HepG2 (cell line): ENCODE results near the gene TTLL8. TPM values are rescaled to one million over a fixed set of nuclear protein-coding genes. Genes with fewer than 3 reads are reported as not detected.

Experiments
- ADNP ChIP-seq: sonication (generic); formaldehyde crosslinking; IDR thresholded peaks from 2 replicates; pipeline ENCODE4 v1.4.0; 2020; ENCODE audit warnings: missing genetic modification reagents
- ARID2 ChIP-seq: sonication (generic); formaldehyde crosslinking; IDR thresholded peaks from 2 replicates; pipeline ENCODE4 v1.8.1; 2022; ENCODE audit warnings: mild to moderate bottlenecking, missing genetic modification reagents, borderline replicate concordance
- DR1 ChIP-seq: sonication (generic); formaldehyde crosslinking; IDR thresholded peaks from 2 replicates; pipeline ENCODE4 v1.8.0; 2021; ENCODE audit warnings: mild to moderate bottlenecking, missing genetic modification reagents, inconsistent platforms
- NFIC ChIP-seq: IDR thresholded peaks from 2 replicates; pipeline ENCODE4 v1.6.1; 2012; ENCODE audit warnings: mild to moderate bottlenecking, low read length, inconsistent platforms
- NR3C1 ChIP-seq: sonication (generic); formaldehyde crosslinking; IDR thresholded peaks from 2 replicates; pipeline ENCODE4 v1.4.0; 2020; ENCODE audit warnings: missing genetic modification reagents
- PTBP1 ChIP-seq: fragments of 200-400 bp; formaldehyde crosslinking; IDR thresholded peaks from 2 replicates; pipeline ENCODE4 v1.6.1; 2018; ENCODE audit warnings: low read length, low read depth; ENCODE audit not compliant: poor library complexity, severe bottlenecking
- RAD21 ChIP-seq: fragments of 450-650 bp; formaldehyde crosslinking; IDR thresholded peaks from 2 replicates; pipeline ENCODE4 v1.5.0; 2020; ENCODE audit warnings: mild to moderate bottlenecking
- SP140L ChIP-seq: sonication (generic); formaldehyde crosslinking; IDR thresholded peaks from 2 replicates; pipeline ENCODE4 v1.4.0; 2020; ENCODE audit warnings: missing genetic modification reagents, borderline replicate concordance
- SSRP1 ChIP-seq: IDR thresholded peaks from 2 replicates; pipeline ENCODE4 v1.6.1; 2016; ENCODE audit warnings: control low read depth
- TGIF2 ChIP-seq: IDR thresholded peaks from 2 replicates; pipeline ENCODE4 v1.6.1; 2016; ENCODE audit warnings: control low read depth, missing compliant biosample characterization
- ZBTB7B ChIP-seq: sonication (generic); formaldehyde crosslinking; IDR thresholded peaks from 2 replicates; pipeline ENCODE4 v1.4.0; 2020; ENCODE audit warnings: missing genetic modification reagents
- ZFP36 ChIP-seq: fragments of 150-350 bp; IDR thresholded peaks from 2 replicates; pipeline ENCODE4 v1.6.1; 2018; ENCODE audit warnings: borderline replicate concordance, low read length, low read depth; ENCODE audit not compliant: partially characterized antibody
- ZNF251 ChIP-seq: sonication (generic); formaldehyde crosslinking; IDR thresholded peaks from 2 replicates; pipeline ENCODE4 v1.9.0; 2021; ENCODE audit warnings: mild to moderate bottlenecking, missing genetic modification reagents
- ZNF501 ChIP-seq: sonication (generic); formaldehyde crosslinking; IDR thresholded peaks from 2 replicates; pipeline ENCODE4 v1.5.1; 2020; ENCODE audit warnings: mild to moderate bottlenecking, moderate library complexity, missing genetic modification reagents
- ZNF564 ChIP-seq: sonication (generic); formaldehyde crosslinking; IDR thresholded peaks from 2 replicates; pipeline ENCODE4 v1.8.1; 2023; ENCODE audit warnings: mild to moderate bottlenecking, missing genetic modification reagents
- ZNF772 ChIP-seq: sonication (generic); formaldehyde crosslinking; IDR thresholded peaks from 2 replicates; pipeline ENCODE4 v1.5.0; 2020; ENCODE audit warnings: mild to moderate bottlenecking, missing genetic modification reagents
- ZSCAN20 ChIP-seq: sonication (generic); formaldehyde crosslinking; IDR thresholded peaks from 2 replicates; pipeline ENCODE4 v1.4.0; 2020; ENCODE audit warnings: missing genetic modification reagents, mild to moderate bottlenecking, borderline replicate concordance
- ZSCAN22 ChIP-seq: sonication (generic); formaldehyde crosslinking; IDR thresholded peaks from 2 replicates; pipeline ENCODE4 v1.4.0; 2020; ENCODE audit warnings: mild to moderate bottlenecking, missing genetic modification reagents
- ZSCAN9 ChIP-seq: IDR thresholded peaks from 2 replicates; pipeline ENCODE4 v1.6.1; 2016; ENCODE audit warnings: borderline replicate concordance
- polyA plus RNA-seq, 8 experiments: library from polyadenylated mRNA; depleted of rRNA in 3 of 8; stranded (reverse) in 7 of 8; unstranded in 1 of 8; fragments of >200 nt; fragmentation: Illumina TruSeq in 4 of 8; extraction: Trizol in 4 of 8; gene quantifications; 2 replicates each; pipeline versions ENCODE4 v1.2.1 to v1.2.3, GENCODE V29; 2011 to 2016; ENCODE audit warnings: low read depth in 4 of 8, missing spikeins in 1 of 8, mixed read lengths in 1 of 8; ENCODE audit not compliant: insufficient read depth in 1 of 8
- total RNA-seq, 5 experiments: library from RNA; depleted of rRNA; stranded (reverse); fragments of >200 nt; fragmentation: Illumina TruSeq; extraction: Trizol; gene quantifications; 2 replicates each; pipeline ENCODE4 v1.2.3, GENCODE V29; 2016; ENCODE audit warnings: low read depth in 1 of 5
- TF ChIP-seq, protein P1 (sequence below): IDR thresholded peaks from 2 replicates; pipeline ENCODE4 v1.6.1; 2016; ENCODE audit warnings: missing compliant biosample characterization, missing genetic modification reagents, borderline replicate concordance
- TF ChIP-seq, protein P2 (sequence below): IDR thresholded peaks from 2 replicates; pipeline ENCODE4 v1.6.1; 2016
- TF ChIP-seq, protein P3 (sequence below): sonication (generic); formaldehyde crosslinking; IDR thresholded peaks from 2 replicates; pipeline ENCODE4 v1.5.1; 2020; ENCODE audit warnings: missing genetic modification reagents, mild to moderate bottlenecking, borderline replicate concordance
- TF ChIP-seq, protein P4 (sequence below): sonication (generic); formaldehyde crosslinking; IDR thresholded peaks from 2 replicates; pipeline ENCODE4 v1.4.0; 2020; ENCODE audit warnings: missing genetic modification reagents; ENCODE audit errors: not compliant biosample characterization
- TF ChIP-seq, protein P5 (sequence below): sonication (generic); formaldehyde crosslinking; conservative IDR thresholded peaks from 2 replicates; pipeline ENCODE4 v1.4.0; 2020; ENCODE audit warnings: missing genetic modification reagents
- TF ChIP-seq, protein P6 (sequence below): sonication (generic); formaldehyde crosslinking; IDR thresholded peaks from 2 replicates; pipeline ENCODE4 v1.5.0; 2020; ENCODE audit warnings: mild to moderate bottlenecking, low read depth, missing genetic modification reagents, borderline replicate concordance

Gene TTLL8
- total and polyA plus RNA-seq, 2 of the 13 experiments (the other 11 are each of a cell fraction or from before 2014, with no cell fraction given) = not detected

DNA sequence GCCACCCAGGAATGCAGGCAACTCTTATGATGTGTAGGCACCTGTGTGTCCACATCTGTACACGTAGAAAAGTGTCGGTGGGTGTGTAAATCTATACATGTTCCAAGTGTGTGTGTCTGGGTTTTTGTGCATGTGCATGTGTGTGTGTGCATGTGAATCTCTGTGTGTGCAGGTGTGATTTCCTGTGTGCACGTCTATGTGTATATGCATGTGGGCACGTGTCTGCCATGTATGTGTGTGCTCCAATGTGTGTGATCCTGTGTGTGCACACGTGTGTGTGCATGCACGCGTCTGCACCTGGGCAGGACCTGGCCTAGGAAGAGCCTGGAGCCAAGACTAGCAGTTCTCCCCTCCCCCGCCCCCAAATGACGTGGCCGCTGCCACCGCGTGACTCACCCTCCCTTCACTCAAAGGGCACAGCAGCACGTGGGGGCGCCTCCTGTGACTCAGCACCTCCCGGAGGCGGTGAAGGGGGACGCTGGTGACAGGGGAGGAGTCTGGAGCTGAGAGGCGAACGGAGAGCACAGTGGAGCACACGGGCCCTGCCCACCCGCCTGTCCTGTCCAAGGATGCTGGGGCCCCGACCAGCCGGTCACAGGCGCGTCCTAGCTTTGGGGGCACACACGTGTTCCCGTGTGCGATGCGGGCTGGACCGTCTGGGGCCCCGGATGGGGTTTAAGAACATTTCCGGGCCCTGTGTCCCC is 87.4 kb downstream of the TTLL8 start (continued):
- TF ChIP-seq ZFP36 = no peak
- no peak for TF ChIP-seq NFIC
- peak; percentile 30; the same call in 1 of the 2 replicates for TF ChIP-seq ZNF564 (CRISPR knock-in tag)
- TF ChIP-seq RAD21 (CRISPR knock-in tag) = peak; percentile 9
- TF ChIP-seq ZNF251 = no peak
- peak; percentile 73; the same call in 1 of the 2 replicates for TF ChIP-seq ZBTB7B (CRISPR knock-in tag)
- TF ChIP-seq ZNF501 (CRISPR knock-in tag) = no peak
- TF ChIP-seq, protein P1, sequence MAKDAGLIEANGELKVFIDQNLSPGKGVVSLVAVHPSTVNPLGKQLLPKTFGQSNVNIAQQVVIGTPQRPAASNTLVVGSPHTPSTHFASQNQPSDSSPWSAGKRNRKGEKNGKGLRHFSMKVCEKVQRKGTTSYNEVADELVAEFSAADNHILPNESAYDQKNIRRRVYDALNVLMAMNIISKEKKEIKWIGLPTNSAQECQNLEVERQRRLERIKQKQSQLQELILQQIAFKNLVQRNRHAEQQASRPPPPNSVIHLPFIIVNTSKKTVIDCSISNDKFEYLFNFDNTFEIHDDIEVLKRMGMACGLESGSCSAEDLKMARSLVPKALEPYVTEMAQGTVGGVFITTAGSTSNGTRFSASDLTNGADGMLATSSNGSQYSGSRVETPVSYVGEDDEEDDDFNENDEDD (CRISPR knock-in tag) = peak; percentile 93; the same call in 1 of the 2 replicates
- TF ChIP-seq, protein P2, sequence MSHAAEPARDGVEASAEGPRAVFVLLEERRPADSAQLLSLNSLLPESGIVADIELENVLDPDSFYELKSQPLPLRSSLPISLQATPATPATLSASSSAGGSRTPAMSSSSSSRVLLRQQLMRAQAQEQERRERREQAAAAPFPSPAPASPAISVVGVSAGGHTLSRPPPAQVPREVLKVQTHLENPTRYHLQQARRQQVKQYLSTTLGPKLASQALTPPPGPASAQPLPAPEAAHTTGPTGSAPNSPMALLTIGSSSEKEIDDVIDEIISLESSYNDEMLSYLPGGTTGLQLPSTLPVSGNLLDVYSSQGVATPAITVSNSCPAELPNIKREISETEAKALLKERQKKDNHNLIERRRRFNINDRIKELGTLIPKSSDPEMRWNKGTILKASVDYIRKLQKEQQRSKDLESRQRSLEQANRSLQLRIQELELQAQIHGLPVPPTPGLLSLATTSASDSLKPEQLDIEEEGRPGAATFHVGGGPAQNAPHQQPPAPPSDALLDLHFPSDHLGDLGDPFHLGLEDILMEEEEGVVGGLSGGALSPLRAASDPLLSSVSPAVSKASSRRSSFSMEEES (CRISPR knock-in tag) = peak; percentile 99
- no peak for TF ChIP-seq ADNP
- TF ChIP-seq ZNF772 = peak; percentile 79
- no peak for TF ChIP-seq SP140L (CRISPR knock-in tag)
- no peak for TF ChIP-seq ARID2 (CRISPR knock-in tag)
- TF ChIP-seq NR3C1 (CRISPR knock-in tag) = no peak
- TF ChIP-seq, protein P3, sequence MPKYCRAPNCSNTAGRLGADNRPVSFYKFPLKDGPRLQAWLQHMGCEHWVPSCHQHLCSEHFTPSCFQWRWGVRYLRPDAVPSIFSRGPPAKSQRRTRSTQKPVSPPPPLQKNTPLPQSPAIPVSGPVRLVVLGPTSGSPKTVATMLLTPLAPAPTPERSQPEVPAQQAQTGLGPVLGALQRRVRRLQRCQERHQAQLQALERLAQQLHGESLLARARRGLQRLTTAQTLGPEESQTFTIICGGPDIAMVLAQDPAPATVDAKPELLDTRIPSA (CRISPR knock-in tag) = no peak
- peak; percentile 94 for TF ChIP-seq TGIF2 (CRISPR knock-in tag)
- peak; percentile 74; the same call in 1 of the 2 replicates for TF ChIP-seq SSRP1 (CRISPR knock-in tag)
- TF ChIP-seq, protein P4, sequence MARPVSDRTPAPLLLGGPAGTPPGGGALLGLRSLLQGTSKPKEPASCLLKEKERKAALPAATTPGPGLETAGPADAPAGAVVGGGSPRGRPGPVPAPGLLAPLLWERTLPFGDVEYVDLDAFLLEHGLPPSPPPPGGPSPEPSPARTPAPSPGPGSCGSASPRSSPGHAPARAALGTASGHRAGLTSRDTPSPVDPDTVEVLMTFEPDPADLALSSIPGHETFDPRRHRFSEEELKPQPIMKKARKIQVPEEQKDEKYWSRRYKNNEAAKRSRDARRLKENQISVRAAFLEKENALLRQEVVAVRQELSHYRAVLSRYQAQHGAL (CRISPR knock-in tag) = no peak
- no peak for TF ChIP-seq ZSCAN20 (CRISPR knock-in tag)
- TF ChIP-seq, protein P5, sequence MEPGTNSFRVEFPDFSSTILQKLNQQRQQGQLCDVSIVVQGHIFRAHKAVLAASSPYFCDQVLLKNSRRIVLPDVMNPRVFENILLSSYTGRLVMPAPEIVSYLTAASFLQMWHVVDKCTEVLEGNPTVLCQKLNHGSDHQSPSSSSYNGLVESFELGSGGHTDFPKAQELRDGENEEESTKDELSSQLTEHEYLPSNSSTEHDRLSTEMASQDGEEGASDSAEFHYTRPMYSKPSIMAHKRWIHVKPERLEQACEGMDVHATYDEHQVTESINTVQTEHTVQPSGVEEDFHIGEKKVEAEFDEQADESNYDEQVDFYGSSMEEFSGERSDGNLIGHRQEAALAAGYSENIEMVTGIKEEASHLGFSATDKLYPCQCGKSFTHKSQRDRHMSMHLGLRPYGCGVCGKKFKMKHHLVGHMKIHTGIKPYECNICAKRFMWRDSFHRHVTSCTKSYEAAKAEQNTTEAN (CRISPR knock-in tag) = peak; percentile 88
- TF ChIP-seq ZSCAN9 (CRISPR knock-in tag) = no peak; the same call in 1 of the 2 replicates
- TF ChIP-seq, protein P6, sequence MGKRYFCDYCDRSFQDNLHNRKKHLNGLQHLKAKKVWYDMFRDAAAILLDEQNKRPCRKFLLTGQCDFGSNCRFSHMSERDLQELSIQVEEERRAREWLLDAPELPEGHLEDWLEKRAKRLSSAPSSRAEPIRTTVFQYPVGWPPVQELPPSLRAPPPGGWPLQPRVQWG (CRISPR knock-in tag) = no peak
- TF ChIP-seq DR1 = peak; percentile 56; the same call in 1 of the 2 replicates
- no peak for TF ChIP-seq PTBP1
- peak; percentile 64; the same call in 1 of the 2 replicates for TF ChIP-seq ZSCAN22 (CRISPR knock-in tag)
